ENCODE results near the gene FBXL13. TPM values are rescaled to one million over a fixed set of nuclear protein-coding genes. Genes with fewer than 3 reads are reported as not detected.
A peak's percentile ranks its signal among the peaks of the same experiment; 100 is the strongest.
"Not testable (repeated sequence)": the region's sequence is repeated elsewhere in the genome, so short reads cannot be mapped to it uniquely, and the experiment has no call there.

FBXL13 gene
- total RNA-seq, 1 donor from 2014 or later, result 0.85 TPM

DNA sequence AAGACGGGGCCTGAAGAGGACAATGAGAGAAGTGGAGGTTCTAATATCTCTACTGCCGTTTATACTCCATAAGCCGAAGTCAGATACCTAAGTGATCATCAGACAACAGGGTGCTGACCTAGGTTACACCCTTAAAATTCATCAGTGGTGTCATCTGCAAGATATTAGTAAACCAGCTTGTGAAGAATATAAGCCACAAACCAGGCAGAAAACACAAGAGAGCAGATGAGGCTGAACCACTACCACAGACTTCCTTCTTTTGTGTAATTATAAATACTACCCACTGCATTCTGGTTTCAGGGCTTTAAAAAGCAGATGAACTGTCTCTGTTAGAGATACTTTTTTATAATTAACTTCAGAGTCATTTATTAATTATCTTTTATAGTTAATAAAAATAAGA is 230.7 kb downstream of the FBXL13 start:
- DNase-seq, result no peak

DNA sequence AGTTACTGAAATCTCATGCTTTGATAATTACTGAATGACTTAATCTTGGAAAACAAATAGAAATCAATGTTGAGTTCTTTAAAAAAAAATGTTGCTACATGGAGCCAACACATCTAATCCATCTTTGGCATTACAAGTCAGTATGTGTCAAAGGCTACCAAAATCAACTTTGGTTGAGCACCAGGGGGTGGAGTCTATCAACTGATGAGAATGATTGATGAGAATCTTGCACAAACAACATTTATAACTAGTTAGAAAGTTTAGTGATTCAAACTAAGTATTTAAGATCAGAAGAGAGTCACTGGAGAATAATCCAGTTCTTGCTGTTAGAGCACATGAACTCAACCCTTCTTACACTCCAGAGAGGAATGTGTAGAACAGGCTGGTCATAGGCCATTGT is 232.3 kb downstream of the FBXL13 start:
- DNase-seq, result no peak

DNA sequence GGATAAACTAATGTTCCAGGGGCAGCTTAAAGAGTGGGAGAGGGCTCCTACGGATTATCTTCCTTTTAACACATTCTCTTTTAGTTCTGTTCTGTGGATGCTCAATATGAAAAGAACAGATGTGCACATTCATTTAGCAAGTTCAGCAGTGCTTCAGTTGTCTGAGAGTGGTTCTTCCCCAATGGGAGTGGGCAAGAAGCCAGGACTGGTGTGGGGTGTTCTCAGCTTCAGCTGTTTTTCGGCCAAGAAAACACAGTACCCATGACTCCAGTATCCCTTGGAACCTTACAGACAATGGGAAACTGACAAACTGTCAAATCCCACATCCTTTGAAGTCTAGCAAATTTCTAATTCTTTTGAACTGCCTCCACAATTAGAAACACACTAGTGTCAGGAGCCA is 233.3 kb downstream of the FBXL13 start:
- DNase-seq, result peak; percentile 62

DNA sequence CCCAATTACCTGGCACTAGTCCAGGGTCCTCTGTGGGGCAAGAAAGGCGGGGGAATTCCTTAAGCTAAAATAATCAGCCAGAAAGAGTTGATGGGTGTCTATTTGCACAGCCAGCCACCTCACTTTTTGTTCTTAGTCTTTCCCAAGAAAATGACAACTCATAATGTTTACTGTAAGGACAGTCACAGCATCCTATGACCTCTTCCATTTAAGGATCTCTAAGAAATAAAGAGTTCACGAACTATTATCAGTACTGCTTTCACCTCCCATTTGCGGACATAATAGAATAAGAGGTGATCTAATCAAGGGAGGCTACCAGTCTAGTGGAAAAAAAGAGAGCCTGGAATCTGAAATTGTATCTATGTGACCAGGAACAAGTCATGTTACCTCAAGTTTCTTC is 234.2 kb downstream of the FBXL13 start:
- DNase-seq, result no peak

DNA sequence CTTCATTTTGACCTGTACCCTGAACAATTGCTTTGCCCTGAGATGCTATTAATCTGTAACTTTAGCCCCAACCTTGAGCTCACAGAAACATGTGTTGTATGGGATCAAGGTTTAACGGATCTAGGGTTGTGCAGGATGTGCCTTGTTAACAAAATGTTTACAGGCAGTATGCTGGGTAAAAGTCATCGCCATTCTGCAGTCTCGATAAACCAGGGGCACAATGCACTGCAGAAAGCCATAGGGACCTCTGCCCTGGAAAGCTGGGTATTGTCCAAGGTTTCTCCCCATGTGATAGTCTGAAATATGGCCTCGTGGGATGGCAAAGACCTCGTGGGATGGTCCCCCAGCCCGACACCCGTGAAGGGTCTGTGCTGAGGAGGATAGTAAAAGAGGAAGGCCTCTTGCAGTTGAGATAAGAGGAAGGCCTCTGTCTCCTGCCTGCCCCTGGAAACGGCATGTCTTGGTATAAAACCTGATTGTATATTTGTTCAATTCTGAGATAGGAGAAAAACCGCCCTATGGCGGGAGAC is 236.0 kb downstream of the FBXL13 start:
- DNase-seq, result not testable (repeated sequence)

DNA sequence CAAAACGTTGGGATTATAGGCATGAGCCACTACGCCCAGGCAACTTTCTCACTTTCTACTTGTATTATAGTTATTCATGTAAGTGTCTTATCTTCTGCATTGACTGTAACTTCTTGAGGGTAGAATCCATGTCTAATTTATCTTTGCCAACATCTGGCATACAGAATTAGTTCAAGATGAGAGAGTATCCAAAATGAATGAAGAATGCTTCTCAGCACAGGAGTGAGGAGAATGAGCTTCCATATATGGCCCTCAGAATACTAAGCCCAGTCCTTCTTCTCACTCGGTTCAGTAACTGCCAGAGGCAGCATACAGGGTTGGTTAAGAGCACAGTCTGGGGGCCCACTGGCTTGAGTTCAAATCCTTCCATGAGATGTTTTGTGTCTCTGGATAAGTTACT is 236.8 kb downstream of the FBXL13 start:
- no peak for DNase-seq

DNA sequence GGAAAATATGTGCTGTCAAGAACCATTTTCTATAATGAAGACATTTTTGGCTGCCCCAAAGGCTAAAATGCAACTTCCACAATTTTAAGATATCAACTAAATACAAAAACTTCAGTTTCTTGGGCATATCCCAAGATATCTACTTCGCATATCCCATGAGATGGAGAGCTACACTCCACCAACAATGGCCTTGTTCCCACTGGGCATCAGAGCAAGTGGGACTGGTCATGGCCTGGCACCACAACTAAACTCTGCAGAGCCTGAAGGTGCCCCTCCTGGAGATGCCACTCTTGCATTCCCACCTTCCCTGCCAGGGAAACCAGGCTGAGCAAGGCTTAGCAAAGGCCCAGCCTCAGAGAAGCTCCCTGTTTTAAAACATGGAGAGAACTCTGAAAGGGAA is 237.6 kb downstream of the FBXL13 start:
- DNase-seq, result no peak

DNA sequence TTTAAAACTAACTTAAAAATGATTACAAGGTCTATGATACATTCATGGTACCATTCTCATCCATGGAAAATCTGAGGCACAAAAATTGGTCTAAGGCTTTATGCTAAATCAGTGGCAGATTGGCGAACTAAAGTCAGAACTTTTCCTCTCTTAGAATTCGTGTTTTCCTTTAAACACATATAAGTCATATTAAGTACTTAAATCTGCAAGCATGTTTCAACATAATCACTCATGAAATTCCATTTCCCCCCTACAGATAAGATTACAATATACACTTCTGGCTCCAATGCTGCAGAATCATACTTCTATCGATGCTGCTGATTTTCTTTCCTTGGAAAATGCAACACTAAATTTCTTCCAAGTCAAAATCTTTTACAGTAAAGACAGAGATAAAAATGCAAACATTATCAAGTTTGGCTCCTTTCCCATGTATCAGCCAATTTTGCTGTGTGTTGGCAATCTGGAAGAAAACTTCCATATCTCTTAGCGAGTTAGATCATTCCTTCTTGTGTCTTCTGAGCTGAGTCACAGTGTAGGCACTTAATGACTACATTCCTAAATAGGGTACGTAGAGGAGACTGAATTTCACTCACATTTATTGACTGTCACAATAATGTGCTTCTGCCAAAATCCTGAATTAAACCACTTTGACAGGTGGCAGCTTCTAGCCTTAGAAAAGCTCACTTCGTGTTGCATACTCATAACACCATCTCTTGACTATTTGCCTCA is 238.2 kb downstream of the FBXL13 start:
- DNase-seq, result peak; percentile 82

DNA sequence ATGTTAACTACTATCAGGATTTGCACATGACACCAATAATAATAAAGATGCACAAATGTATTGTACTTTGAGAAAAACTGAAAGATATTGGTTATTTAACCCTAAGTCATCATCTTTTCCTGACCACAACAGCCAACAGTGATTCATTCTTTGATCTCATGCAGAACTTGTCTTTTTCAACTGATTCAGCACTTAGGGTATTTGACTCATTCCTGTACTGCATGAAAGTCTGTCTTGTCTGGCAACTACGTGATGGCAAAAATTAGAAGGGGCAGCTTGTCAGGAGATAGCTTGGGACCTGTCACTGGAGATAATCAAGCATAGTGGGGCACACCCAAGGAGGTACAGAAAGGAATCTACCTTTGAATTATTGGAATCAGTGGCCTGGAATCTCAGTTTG is 239.6 kb downstream of the FBXL13 start:
- DNase-seq, result peak; percentile 74

DNA sequence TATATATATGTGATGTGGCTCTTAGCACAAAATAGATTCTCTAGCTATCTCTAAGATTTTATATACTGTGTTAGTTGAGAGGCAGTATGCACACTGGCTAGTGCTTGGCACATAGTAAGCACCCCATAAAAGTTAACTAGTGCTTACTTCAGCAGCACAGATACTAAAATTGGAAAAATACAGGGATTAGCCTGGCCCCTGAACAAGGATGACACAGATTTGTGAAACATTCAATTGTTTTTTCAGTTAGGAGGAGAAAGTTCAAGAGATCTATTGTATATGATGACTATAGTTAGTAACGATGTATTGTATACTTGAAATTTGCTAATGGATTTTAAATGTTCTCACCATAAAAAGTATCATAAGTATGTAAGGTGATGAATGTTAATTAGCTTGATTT is 240.1 kb downstream of the FBXL13 start:
- DNase-seq, result no peak

DNA sequence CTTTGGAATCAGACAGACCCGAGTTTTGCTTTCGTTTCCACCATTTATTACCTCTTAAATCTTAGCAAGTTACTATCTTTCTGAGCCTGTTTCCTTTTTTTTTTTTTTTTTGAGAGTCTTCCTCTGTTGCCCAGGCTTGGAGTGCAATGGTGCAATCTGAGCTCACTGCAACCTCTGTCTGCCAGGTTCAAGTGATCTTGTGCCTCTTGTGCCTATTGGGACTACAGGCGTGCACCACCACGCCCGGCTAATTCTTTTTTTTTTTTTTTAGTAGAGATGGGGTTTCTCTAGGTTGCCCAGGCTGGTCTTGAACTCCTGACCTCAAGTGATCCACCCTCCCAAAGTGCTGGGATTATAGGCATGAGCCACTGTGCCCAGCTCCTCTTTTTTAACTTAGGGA is 241.3 kb downstream of the FBXL13 start:
- DNase-seq, result no peak

DNA sequence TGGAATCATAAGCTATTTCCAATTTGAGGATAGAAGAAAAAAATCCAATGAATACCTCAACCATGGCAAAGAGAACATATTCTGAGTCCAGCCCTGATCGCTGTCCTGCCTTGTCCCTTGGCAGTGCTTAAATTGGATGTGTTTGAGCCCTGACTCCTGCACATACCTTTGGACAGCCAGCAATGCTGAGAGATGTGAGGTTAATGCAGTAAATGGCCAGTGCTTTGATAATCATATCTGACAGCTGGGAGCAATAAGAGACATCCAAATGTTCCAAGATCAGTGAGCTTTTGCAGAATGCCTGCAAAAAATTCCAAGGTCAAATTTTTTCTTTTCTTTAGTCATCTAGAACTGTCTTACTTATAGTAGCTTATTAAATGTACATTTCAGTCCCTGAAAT is 241.9 kb downstream of the FBXL13 start:
- DNase-seq, result no peak

DNA sequence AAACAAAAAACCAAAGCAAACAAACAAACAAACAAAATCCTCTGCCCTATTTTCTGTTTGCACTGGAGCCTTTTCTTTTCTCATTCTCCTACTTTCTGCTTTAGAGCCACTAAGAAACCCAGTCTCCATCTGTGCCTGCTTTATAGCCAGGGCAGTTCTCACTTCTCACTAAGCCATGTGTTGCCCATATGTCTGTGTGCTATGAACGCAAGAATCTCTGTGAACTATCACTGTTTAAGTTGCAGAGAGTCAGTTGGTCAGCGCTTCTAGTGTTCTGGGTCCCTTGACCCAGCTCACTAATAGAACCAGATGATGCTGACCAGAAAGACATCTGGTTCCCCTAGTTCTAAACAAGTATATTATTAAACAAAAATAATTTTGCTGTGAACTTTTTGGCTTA is 244.4 kb downstream of the FBXL13 start:
- DNase-seq, result no peak

DNA sequence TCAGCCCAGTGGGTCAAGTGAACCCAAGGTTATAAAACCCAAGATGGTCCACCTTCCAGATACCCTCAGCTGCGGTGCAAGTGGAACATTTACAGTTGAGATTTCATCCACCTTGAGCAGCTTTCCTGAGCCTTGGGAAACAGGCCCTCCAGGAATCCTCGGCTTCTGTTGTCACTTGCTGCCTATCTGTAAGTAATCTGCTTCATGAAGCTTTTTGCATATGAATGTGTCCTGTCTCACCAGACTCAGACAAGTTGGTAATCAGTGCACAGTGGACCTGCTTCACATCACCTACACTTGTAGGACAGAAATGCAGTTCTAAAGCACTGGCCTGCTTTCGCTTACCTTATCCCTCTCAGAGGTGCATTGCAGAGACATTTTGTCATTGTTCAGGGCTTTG is 245.5 kb downstream of the FBXL13 start:
- DNase-seq, result no peak

DNA sequence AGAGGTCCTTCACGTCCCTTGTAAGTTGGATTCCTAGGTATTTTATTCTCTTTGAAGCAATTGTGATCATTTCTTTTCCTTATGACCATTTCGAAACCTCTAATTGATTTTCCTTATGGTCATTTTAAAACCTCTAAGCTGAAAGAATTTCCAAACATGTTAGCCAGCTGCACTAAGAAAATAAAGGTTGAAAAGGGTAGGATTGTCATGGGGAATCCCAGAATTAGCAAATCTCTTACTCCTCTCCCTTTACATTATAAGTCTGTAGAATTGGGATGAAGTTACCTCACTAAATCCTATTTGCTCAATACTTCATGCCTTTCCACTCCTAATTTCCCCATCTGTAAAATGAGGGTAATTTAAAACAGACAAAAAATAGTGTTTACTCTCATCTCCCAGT is 246.3 kb downstream of the FBXL13 start:
- no peak for DNase-seq

DNA sequence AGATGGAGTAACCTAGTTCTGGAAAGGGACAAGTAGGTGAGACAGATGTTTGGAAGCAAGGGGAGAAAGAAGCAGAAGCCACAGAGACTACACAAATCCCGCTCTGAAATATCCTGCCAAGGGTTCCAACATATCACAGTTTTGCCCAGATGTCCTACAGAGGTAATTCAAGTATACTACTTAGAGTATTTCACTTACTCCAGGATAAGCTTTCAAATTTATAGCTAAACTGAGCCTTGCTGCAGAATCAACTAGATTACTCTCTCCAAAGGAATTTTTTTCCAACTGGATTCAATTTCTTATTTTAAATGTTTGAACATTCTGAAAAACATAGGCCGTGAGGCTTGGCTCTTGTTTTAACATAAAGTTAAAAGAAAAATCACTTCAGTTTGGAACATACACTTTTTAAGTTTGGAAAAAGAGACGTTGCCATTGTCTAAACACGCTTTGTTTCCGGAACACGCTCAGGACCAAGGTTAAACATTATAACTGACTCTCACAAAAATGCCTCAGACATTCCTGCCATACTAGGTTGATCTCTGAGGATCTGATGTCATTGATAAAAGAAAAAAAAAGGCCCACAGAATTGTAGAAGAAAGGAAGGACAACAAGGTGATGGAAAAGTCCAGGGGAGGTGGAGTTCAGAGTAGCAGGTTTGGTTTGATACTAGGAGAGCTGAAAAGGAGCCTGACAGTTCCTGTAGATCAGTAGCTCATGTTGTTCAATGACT is 251.0 kb downstream of the FBXL13 start:
- DNase-seq, result no peak

DNA sequence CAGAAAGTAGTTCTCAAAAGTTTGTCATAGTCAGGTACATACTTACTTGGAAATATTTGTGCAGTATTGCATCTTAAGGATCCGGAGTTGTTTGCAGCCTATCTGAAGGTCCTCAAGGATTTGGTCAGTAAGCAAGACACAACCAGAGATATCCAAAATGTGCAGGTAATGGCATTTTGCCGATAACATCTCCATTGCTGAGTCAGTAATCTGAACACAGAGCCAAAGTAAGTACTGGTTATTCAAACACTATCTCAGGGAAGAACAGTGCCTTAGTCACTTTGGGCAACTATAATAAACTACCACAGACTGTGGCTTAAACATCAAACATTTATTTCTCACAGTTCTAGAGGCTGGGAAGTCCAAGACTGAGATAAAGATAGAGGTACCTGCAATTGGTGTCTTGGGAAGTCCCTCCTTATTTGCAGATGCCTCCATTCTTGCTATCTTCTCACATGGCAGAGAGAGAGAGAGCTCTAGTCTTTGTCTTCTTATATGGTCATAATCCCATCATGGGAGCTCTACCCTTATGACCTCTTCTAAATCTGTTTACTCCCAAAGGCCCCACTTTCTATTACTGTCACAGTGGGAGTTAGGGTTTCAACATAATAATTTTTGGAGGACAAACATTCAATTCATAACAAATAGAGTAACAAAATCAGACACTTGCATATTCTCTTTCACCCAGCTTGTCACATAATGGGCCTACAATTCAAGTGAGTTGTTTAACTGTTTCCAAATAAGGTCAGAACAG is 252.4 kb downstream of the FBXL13 start:
- no peak for DNase-seq

DNA sequence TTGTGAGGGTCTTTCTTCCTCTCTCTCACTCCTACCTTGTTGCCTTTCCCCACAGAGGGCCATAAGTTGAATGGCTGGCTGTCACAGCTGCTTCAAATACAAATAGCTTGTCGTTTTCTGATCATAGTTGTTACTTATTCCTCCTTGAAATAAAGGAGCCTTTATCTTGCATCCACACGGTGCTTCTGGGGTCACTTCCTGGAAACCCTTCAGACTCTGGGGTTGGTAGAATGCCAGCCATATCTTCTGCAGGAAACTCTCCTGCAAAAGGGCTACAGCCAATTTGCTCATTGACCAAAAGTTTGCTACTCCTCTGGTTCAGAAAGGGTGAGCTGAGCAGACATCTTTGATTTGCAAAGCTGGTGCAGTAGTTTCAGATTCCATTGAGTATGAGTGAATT is 255.4 kb downstream of the FBXL13 start:
- peak; percentile 82 for DNase-seq

DNA sequence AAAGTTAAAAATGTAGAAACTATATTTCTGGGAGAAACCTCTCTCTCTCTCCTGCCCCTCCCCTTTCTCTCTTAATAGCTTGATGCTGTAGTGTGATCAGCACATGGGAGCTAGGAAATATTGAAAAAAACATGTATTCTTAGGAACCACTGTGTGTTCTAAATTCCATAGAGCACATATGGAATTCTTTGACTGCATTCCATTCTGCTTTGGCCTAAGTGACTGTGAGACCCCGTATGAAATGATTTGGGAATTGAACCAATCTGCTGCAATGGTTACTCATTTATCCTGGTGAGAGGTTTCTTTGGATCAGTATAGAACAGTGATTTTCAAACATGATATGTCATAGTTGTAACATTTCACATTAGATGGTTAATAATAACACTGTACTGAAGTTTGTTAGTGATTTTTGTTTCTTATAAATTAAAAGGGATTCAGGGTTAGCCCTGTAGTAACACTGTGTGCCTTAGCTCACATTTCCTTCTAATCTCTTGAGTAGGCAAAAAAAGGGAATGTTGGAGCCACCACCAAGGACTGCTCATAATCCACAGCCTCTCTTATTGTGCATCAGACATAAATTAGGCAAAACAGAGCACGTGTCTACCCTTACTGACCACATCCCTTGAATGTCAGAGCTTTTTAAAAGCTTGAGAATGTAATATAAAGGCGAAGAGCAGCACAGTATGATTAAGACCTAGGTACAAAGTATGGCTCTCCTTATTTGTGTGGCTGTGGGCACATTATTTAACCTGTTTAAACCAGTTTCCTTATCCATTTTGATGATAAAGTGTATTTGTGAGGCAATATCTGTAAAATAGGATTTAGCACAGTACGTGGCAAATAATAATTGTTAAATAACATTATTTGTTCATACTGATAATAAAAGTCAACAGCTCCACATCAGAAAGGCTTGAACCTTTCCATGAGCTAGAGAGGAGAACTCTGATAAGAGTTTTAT is 256.7 kb downstream of the FBXL13 start:
- no peak for DNase-seq

DNA sequence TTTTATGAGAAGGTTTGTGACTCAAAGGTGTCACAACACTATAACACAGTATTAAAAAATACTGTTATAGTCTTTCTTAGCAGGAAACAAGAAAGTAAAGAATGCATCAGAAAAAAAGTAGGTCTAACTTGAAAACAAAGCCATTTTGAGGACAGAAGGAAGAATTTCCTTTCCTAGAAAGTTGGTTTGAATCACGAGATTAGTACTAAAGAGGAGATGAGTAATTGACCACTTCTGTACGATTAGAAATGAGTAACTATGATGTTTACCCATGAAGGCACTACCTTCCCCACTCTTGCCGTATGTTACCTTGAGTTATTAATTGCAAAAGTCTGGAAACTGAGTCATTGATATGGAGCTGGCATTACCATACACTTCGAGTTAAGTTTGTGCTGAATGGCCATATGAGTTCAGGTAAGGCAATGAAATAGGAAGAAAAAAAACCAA is 260.5 kb downstream of the FBXL13 start:
- DNase-seq, result peak; percentile 63

DNA sequence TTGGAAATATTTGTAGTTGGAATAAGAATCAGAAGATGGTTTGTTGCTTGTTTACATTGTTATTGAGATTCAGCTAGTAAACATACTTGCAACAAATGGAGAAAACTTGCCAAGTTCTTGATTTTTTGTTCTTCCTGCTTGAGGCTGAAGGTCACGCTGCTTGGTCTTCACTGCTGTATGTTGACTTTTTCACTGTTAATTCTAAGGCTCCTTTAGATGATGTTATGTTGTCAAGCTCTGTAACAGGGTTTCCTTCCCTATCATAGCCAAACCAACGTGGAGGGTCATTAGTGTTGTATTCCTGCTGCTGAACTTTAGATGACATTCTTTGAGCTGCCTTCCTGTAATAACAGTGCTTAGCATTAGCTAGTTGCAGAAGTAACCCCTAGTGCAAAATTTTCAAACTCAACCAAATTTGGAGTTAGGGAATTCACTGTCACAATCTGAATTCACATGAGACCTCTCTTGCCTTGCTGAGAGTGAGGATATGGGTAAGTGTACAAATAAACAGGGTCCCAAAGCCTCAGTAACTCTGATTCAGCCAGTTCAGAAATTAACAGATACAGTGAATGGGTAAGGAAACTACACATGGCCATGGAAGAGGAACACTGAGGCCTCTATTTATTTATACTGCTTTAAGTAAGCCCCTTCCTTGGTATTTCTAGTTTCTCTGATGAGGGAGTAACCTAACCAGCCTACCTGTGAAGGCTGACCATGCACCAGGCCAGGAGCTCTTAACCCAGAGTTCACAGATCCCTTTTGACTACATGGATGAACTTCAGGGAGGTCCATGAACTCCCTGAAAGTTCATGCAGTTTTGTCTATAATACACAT is 261.2 kb downstream of the FBXL13 start:
- DNase-seq, result peak; percentile 70

Measured in dermis blood vessel endothelial cell (primary cell).